ENCODE results near the gene DIP2C.

- no peak for TF ChIP-seq POLR2A (IDR thresholded peaks at IDR 0.05)
- TF ChIP-seq POLR2AphosphoS5 (IDR thresholded peaks at IDR 0.05; ENCODE audit: insufficient read depth in 1 of 2, low read depth in 1 of 2), result no peak
Observed at GRCh38 chr10:725786-726185, 36.3 kb upstream of the DIP2C start.
